ENCODE measurements around the gene FAM168A. TPM values are rescaled to one million over a fixed set of nuclear protein-coding genes. Genes with fewer than 3 reads are reported as not detected.

The FAM168A gene
- total RNA-seq, 1 donor from 2014 or later: 52.2 TPM

GRCh38 chr11:73404048-73404447 is 193.9 kb downstream of the FAM168A start:
- H3K9me3 Mint-ChIP-seq (ENCODE audit: unreplicated experiment): no peaks in the 10 kb centered on the region
- H3K27ac Mint-ChIP-seq (ENCODE audit: unreplicated experiment): no peak overlapping the region
- no peaks in the 10 kb centered on the region for H3K27me3 Mint-ChIP-seq (ENCODE audit: unreplicated experiment)
- no peak overlapping the region for H3K4me3 Mint-ChIP-seq (ENCODE audit: unreplicated experiment)
- TF ChIP-seq, protein P1, sequence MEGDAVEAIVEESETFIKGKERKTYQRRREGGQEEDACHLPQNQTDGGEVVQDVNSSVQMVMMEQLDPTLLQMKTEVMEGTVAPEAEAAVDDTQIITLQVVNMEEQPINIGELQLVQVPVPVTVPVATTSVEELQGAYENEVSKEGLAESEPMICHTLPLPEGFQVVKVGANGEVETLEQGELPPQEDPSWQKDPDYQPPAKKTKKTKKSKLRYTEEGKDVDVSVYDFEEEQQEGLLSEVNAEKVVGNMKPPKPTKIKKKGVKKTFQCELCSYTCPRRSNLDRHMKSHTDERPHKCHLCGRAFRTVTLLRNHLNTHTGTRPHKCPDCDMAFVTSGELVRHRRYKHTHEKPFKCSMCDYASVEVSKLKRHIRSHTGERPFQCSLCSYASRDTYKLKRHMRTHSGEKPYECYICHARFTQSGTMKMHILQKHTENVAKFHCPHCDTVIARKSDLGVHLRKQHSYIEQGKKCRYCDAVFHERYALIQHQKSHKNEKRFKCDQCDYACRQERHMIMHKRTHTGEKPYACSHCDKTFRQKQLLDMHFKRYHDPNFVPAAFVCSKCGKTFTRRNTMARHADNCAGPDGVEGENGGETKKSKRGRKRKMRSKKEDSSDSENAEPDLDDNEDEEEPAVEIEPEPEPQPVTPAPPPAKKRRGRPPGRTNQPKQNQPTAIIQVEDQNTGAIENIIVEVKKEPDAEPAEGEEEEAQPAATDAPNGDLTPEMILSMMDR (IDR thresholded peaks at IDR 0.05): peak; percentile 75
- H3K36me3 Mint-ChIP-seq (ENCODE audit: unreplicated experiment): peaks cover 9% of the 10 kb centered on the region
- DNase-seq (ENCODE audit: extremely low spot score, unreplicated experiment): no peak
- peaks cover 7% of the 10 kb centered on the region for H3K4me1 Mint-ChIP-seq (ENCODE audit: unreplicated experiment)

DNA sequence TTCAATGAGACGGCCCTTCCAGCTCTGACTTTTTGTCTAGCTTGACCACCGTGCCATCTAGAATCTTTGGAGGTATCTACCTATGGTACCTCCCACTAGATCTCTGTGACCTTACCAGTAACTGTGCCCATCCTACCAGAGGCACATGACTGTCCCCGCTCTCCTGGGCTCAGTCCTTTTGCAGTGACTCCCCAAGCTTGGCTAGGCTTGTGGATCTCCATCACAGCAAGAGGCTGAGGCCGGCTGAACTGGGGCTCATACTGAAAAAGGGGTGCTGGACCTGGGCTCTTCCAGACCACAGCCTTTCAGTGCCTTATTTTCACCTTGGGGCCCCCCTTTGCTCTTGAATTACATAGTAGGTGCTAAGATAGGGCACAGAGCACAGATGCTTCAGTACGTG is 194.4 kb downstream of the FAM168A start:
- no peaks in the 10 kb centered on the region for H3K27me3 Mint-ChIP-seq (ENCODE audit: unreplicated experiment)
- TF ChIP-seq, protein P1 (IDR thresholded peaks at IDR 0.05): no peak
- H3K4me3 Mint-ChIP-seq (ENCODE audit: unreplicated experiment): no peak overlapping the region
- H3K36me3 Mint-ChIP-seq (ENCODE audit: unreplicated experiment): peaks cover 6% of the 10 kb centered on the region
- H3K4me1 Mint-ChIP-seq (ENCODE audit: unreplicated experiment): peaks cover 9% of the 10 kb centered on the region
- no peak for DNase-seq (ENCODE audit: extremely low spot score, unreplicated experiment)
- no peak overlapping the region for H3K27ac Mint-ChIP-seq (ENCODE audit: unreplicated experiment)
- H3K9me3 Mint-ChIP-seq (ENCODE audit: unreplicated experiment): no peaks in the 10 kb centered on the region

DNA sequence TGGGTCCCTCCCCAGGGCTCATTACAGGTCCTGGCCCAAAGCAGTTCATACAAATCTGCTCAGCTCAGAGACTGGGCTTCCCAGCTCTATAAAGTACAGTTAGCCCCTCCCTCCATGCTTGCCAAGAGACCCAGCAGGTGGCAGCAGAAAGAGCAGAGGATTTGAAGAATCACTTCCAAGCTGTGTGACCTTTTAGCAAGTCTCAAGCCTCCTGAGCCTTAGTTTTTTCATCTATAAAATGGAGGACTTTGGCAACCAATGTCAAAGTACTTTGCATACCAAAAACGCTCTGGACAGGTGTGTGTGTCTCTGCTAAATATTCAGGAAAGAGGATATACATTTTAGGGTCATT is 195.1 kb downstream of the FAM168A start:
- no peak overlapping the region for H3K27ac Mint-ChIP-seq (ENCODE audit: unreplicated experiment)
- peaks cover 9% of the 10 kb centered on the region for H3K4me1 Mint-ChIP-seq (ENCODE audit: unreplicated experiment)
- H3K27me3 Mint-ChIP-seq (ENCODE audit: unreplicated experiment): no peaks in the 10 kb centered on the region
- H3K9me3 Mint-ChIP-seq (ENCODE audit: unreplicated experiment): no peaks in the 10 kb centered on the region
- H3K36me3 Mint-ChIP-seq (ENCODE audit: unreplicated experiment): peaks cover 3% of the 10 kb centered on the region
- TF ChIP-seq, protein P1 (IDR thresholded peaks at IDR 0.05): peak; percentile 39
- H3K4me3 Mint-ChIP-seq (ENCODE audit: unreplicated experiment): no peak overlapping the region
- no peak for DNase-seq (ENCODE audit: extremely low spot score, unreplicated experiment)

DNA sequence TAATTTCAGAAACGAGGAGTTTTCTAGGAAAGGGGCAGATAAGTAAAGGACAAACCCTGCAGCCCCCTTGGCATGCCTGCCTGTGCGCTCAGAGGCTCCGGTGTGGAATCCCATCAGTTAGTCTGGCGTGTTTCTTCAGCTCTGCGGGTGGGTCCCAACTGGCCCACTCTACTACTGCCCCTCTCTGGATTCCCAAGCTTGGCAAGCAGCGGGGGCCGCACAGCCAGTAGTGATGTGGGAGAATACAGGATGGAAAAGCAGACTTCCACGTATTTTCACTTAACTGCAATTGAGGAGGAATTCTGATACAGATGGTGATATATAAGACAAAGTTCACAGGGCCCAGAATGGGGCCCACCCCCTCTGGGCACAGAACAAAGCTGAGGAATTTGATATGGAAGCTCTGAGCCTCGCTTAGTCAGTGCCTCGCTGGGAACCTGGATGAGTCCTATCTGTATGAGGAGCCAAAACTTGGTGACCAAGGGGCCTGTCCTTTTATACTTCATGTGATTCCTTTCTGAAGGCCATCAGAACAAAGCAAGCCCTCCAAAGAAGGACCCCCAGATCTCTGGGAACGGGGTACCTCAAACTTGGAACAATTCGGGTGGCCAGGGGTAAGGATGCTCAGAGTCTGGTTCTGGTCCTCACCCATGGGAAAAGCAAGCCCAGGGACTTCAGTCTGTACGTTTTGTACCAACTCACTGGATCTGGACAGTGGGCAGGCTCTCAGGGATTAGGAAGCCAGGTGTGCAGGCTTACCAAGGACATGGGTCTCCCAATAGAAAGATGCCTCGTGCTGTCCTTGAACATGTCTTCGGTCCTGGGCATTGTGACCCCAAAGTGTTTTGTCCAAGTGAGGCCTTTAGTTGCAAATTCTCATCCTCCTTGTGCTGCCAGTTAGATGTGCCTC is 195.7 kb downstream of the FAM168A start:
- Mint-ChIP-seq H3K4me3 (ENCODE audit: unreplicated experiment) (no peak overlapping the region), H3K27me3 (ENCODE audit: unreplicated experiment) (no peaks in the 10 kb centered on the region), H3K27ac (ENCODE audit: unreplicated experiment) (no peak overlapping the region), H3K36me3 (ENCODE audit: unreplicated experiment) (no peaks in the 10 kb centered on the region), H3K9me3 (ENCODE audit: unreplicated experiment) (no peaks in the 10 kb centered on the region), H3K4me1 (ENCODE audit: unreplicated experiment) (peaks cover 9% of the 10 kb centered on the region)
- DNase-seq (ENCODE audit: extremely low spot score, unreplicated experiment): no peak
- TF ChIP-seq, protein P1 (IDR thresholded peaks at IDR 0.05): no peak

- peaks cover 9% of the 10 kb centered on the region for H3K4me1 Mint-ChIP-seq (ENCODE audit: unreplicated experiment)
- H3K27me3 Mint-ChIP-seq (ENCODE audit: unreplicated experiment): no peaks in the 10 kb centered on the region
- H3K4me3 Mint-ChIP-seq (ENCODE audit: unreplicated experiment): no peak overlapping the region
- no peak for DNase-seq (ENCODE audit: extremely low spot score, unreplicated experiment)
- TF ChIP-seq, protein P1 (IDR thresholded peaks at IDR 0.05): no peak
- no peaks in the 10 kb centered on the region for H3K36me3 Mint-ChIP-seq (ENCODE audit: unreplicated experiment)
- H3K27ac Mint-ChIP-seq (ENCODE audit: unreplicated experiment): no peak overlapping the region
- H3K9me3 Mint-ChIP-seq (ENCODE audit: unreplicated experiment): no peaks in the 10 kb centered on the region
Measured at GRCh38 chr11:73401217-73401923, 196.5 kb downstream of the FAM168A start.

Measured in osteocyte (in vitro differentiated cells).